Renal pelvis (tissue), 12 donors: ENCODE measurements around the gene ASF1A. TPM values are rescaled to one million over a fixed set of nuclear protein-coding genes. Genes with fewer than 3 reads are reported as not detected.
"Not testable (repeated sequence)": the region's sequence is repeated elsewhere in the genome, so short reads cannot be mapped to it uniquely, and the experiment has no call there.

Source experiments
- DNase-seq: peaks from one replicate; pipeline ENCODE4 v3.0.0-alpha.2; 2013
- long read RNA-seq, 16 experiments: transcript quantifications; one replicate each; lab custom pipeline, GENCODE V29; 2026
- polyA plus RNA-seq, 3 donors: library from polyadenylated mRNA; unstranded; fragments of 120-200 nt; gene quantifications; one replicate each; pipeline ENCODE4 v1.2.1, GENCODE V29; 2013; ENCODE audit not compliant: insufficient read length in 3 of 3

Gene ASF1A
- 10 to 100 TPM; 33.4 to 36.1 (median 33.6) TPM for polyA plus RNA-seq
- long read RNA-seq, donor 1, transcript ASF1A-201 (4 exons, 2,362 nt): major isoform, 21 of 21 reads
- long read RNA-seq, donor 1, partial matches to known transcripts: 0 of 21 reads
- long read RNA-seq, donor 1, other reads (novel, unspliced or antisense): 0 of 21 reads
- long read RNA-seq, donor 2, transcript ASF1A-201 (4 exons, 2,362 nt): major isoform, 39 of 40 reads
- long read RNA-seq, donor 2, partial matches to known transcripts: 0 of 40 reads
- long read RNA-seq, donor 2, other reads (novel, unspliced or antisense): 0 of 40 reads
- long read RNA-seq, donor 3, transcript ASF1A-201 (4 exons, 2,362 nt): major isoform, 37 of 43 reads
- long read RNA-seq, donor 3, partial matches to known transcripts: 6 of 43 reads
- long read RNA-seq, donor 3, other reads (novel, unspliced or antisense): 0 of 43 reads
- long read RNA-seq, donor 4, transcript ASF1A-201 (4 exons, 2,362 nt): major isoform, 36 of 38 reads
- long read RNA-seq, donor 4, partial matches to known transcripts: 0 of 38 reads
- long read RNA-seq, donor 4, other reads (novel, unspliced or antisense): 0 of 38 reads
- long read RNA-seq, donor 5, transcript ASF1A-201 (4 exons, 2,362 nt): major isoform, 19 of 19 reads
- long read RNA-seq, donor 5, partial matches to known transcripts: 0 of 19 reads
- long read RNA-seq, donor 5, other reads (novel, unspliced or antisense): 0 of 19 reads
- long read RNA-seq, donor 6, transcript ASF1A-201 (4 exons, 2,362 nt): major isoform, 19 of 20 reads
- long read RNA-seq, donor 6, partial matches to known transcripts: 0 of 20 reads
- long read RNA-seq, donor 6, other reads (novel, unspliced or antisense): 0 of 20 reads
- long read RNA-seq, donor 7, transcript ASF1A-201 (4 exons, 2,362 nt): major isoform, 25 of 25 reads
- long read RNA-seq, donor 7, partial matches to known transcripts: 0 of 25 reads
- long read RNA-seq, donor 7, other reads (novel, unspliced or antisense): 0 of 25 reads
- long read RNA-seq, donor 8, transcript ASF1A-201 (4 exons, 2,362 nt): major isoform, 12 of 12 reads
- long read RNA-seq, donor 8, partial matches to known transcripts: 0 of 12 reads
- long read RNA-seq, donor 8, other reads (novel, unspliced or antisense): 0 of 12 reads
- long read RNA-seq, donor 9, transcript ASF1A-201 (4 exons, 2,362 nt): major isoform, 36 of 36 reads
- long read RNA-seq, donor 9, partial matches to known transcripts: 0 of 36 reads
- long read RNA-seq, donor 9, other reads (novel, unspliced or antisense): 0 of 36 reads
- long read RNA-seq, donor 10, transcript ASF1A-201 (4 exons, 2,362 nt): major isoform, 31 of 31 reads
- long read RNA-seq, donor 10, partial matches to known transcripts: 0 of 31 reads
- long read RNA-seq, donor 10, other reads (novel, unspliced or antisense): 0 of 31 reads
- long read RNA-seq, donor 11, transcript ASF1A-201 (4 exons, 2,362 nt): major isoform, 9 of 10 reads
- long read RNA-seq, donor 11, partial matches to known transcripts: 0 of 10 reads
- long read RNA-seq, donor 11, other reads (novel, unspliced or antisense): 0 of 10 reads
- long read RNA-seq, donor 12, transcript ASF1A-201 (4 exons, 2,362 nt): major isoform, 30 of 30 reads
- long read RNA-seq, donor 12, partial matches to known transcripts: 0 of 30 reads
- long read RNA-seq, donor 12, other reads (novel, unspliced or antisense): 0 of 30 reads
- long read RNA-seq, donor 13, transcript ASF1A-201 (4 exons, 2,362 nt): major isoform, 11 of 11 reads
- long read RNA-seq, donor 13, partial matches to known transcripts: 0 of 11 reads
- long read RNA-seq, donor 13, other reads (novel, unspliced or antisense): 0 of 11 reads
- long read RNA-seq, donor 14, transcript ASF1A-201 (4 exons, 2,362 nt): major isoform, 35 of 41 reads
- long read RNA-seq, donor 14, partial matches to known transcripts: 0 of 41 reads
- long read RNA-seq, donor 14, other reads (novel, unspliced or antisense): 6 of 41 reads
- long read RNA-seq, donor 15, transcript ASF1A-201 (4 exons, 2,362 nt): major isoform, 30 of 30 reads
- long read RNA-seq, donor 15, partial matches to known transcripts: 0 of 30 reads
- long read RNA-seq, donor 15, other reads (novel, unspliced or antisense): 0 of 30 reads
- long read RNA-seq, donor 16, transcript ASF1A-201 (4 exons, 2,362 nt): major isoform, 36 of 36 reads
- long read RNA-seq, donor 16, partial matches to known transcripts: 0 of 36 reads
- long read RNA-seq, donor 16, other reads (novel, unspliced or antisense): 0 of 36 reads

- DNase-seq: peak; percentile 99
These were observed at the start of gene ASF1A for GRCh38 chr6:118893807-118894424. Gene ASF1A (plus strand): TSS chr6:118894152. CDS start chr6:118894414, 262 bp downstream.

- no peak for DNase-seq
These were observed 49.0 kb upstream of the ASF1A start for GRCh38 chr6:118844915-118845314.

- no peak for DNase-seq
These were observed 40.5 kb upstream of the ASF1A start for GRCh38 chr6:118853408-118853807.

GRCh38 chr6:118856301-118856700 lies 37.7 kb upstream of the ASF1A start:
- no peak for DNase-seq

GRCh38 chr6:118859517-118860064 lies 34.4 kb upstream of the ASF1A start:
- DNase-seq: no peak

- DNase-seq: no peak
These were observed 33.6 kb upstream of the ASF1A start for GRCh38 chr6:118860363-118860762.

GRCh38 chr6:118860880-118861279 lies 33.1 kb upstream of the ASF1A start:
- DNase-seq: no peak

GRCh38 chr6:118862443-118862842 lies 31.5 kb upstream of the ASF1A start:
- no peak for DNase-seq

GRCh38 chr6:118864341-118865099 lies 29.4 kb upstream of the ASF1A start:
- DNase-seq: no peak

GRCh38 chr6:118865100-118865391 lies 28.9 kb upstream of the ASF1A start:
- no peak for DNase-seq

- DNase-seq: no peak
These were observed 26.8 kb upstream of the ASF1A start for GRCh38 chr6:118867181-118867580.

- not testable (repeated sequence) for DNase-seq
These were observed 25.1 kb upstream of the ASF1A start for GRCh38 chr6:118868901-118869300.

- DNase-seq: no peak
These were observed 24.6 kb upstream of the ASF1A start for GRCh38 chr6:118869350-118869749.

- DNase-seq: no peak
These were observed 23.9 kb upstream of the ASF1A start for GRCh38 chr6:118869894-118870589.

GRCh38 chr6:118871331-118871730 lies 22.6 kb upstream of the ASF1A start:
- no peak for DNase-seq

- DNase-seq: no peak
These were observed 21.6 kb upstream of the ASF1A start for GRCh38 chr6:118872318-118872717.

- DNase-seq: no peak
These were observed 21.2 kb upstream of the ASF1A start for GRCh38 chr6:118872726-118873125.

- DNase-seq: no peak
These were observed 20.7 kb upstream of the ASF1A start for GRCh38 chr6:118873239-118873638.
